Suppressor macrophage treated with lipopolysaccharide for 1 hour (primary cell): Measurements from ENCODE around the gene TLN1.
A peak's percentile ranks its signal among the peaks of the same experiment; 100 is the strongest.

Experiments
- DNase-seq, 3 donors: peaks; one replicate each; pipeline ENCODE4 v3.0.0-alpha.2; 2020 to 2022

TLN1 gene

GRCh38 chr9:35754264-35754663, 22.3 kb upstream of the TLN1 start, which contains the start of gene MSMP:
TSS of gene MSMP (minus strand) at chr9:35754276. CDS start at chr9:35754129, 147 bp downstream.
- DNase-seq = no peak

- no peak for DNase-seq
Observed at GRCh38 chr9:35753466-35753865, 21.5 kb upstream of the TLN1 start.

- DNase-seq = no peak
Observed at GRCh38 chr9:35750256-35750531, 18.2 kb upstream of the TLN1 start.

GRCh38 chr9:35749515-35750255, 17.7 kb upstream of the TLN1 start:
- peak in 2 of 3 donors; percentile 52 to 53 for DNase-seq

- peak; percentile 82 to 93 (median 88) for DNase-seq
Observed at GRCh38 chr9:35748858-35749514, 17.0 kb upstream of the TLN1 start, which contains the start of the genes GBA2 and RGP1. TSS of gene GBA2 (minus strand) at chr9:35749228. CDS start at chr9:35748704, 524 bp downstream. TSS of gene RGP1 (plus strand) at chr9:35749287. CDS start at chr9:35749756, 469 bp downstream.

- DNase-seq = no peak
Observed at GRCh38 chr9:35748242-35748857, 16.4 kb upstream of the TLN1 start.

- no peak for DNase-seq
Observed at GRCh38 chr9:35746583-35746982, 14.6 kb upstream of the TLN1 start.

- no peak for DNase-seq
Observed at GRCh38 chr9:35745569-35745968, 13.6 kb upstream of the TLN1 start.

GRCh38 chr9:35743880-35744518, 12.0 kb upstream of the TLN1 start:
- DNase-seq = no peak

- DNase-seq = peak in 2 of 3 donors; percentile 18 to 26
Observed at GRCh38 chr9:35743452-35743851, 11.5 kb upstream of the TLN1 start.

GRCh38 chr9:35741740-35742139, 9.7 kb upstream of the TLN1 start:
- no peak for DNase-seq

GRCh38 chr9:35740243-35740642, 8.2 kb upstream of the TLN1 start:
- DNase-seq = no peak

GRCh38 chr9:35738924-35739323, 6.9 kb upstream of the TLN1 start:
- DNase-seq = no peak

GRCh38 chr9:35738186-35738585, 6.2 kb upstream of the TLN1 start:
- DNase-seq = no peak

GRCh38 chr9:35737143-35737542, 5.1 kb upstream of the TLN1 start:
- no peak for DNase-seq

- peak; percentile 77 to 81 (median 78) for DNase-seq
Observed at GRCh38 chr9:35736201-35736633, 4.2 kb upstream of the TLN1 start.

- DNase-seq = no peak
Observed at GRCh38 chr9:35734096-35734495, 2.1 kb upstream of the TLN1 start.

GRCh38 chr9:35732800-35733541, 976 bp upstream of the TLN1 start:
- DNase-seq = peak; percentile 46 to 61 (median 51)

- no peak for DNase-seq
Observed at GRCh38 chr9:35731415-35732184, 395 bp downstream of the TLN1 start.

- DNase-seq = no peak
Observed at GRCh38 chr9:35730486-35730854, 1.5 kb downstream of the TLN1 start.

GRCh38 chr9:35729700-35730485, 2.1 kb downstream of the TLN1 start:
- peak; percentile 78 to 84 (median 83) for DNase-seq
